Skeletal muscle satellite cell (primary cell): ENCODE results near the gene PTP4A1.
A peak's percentile ranks its signal among the peaks of the same experiment; 100 is the strongest.

ENCODE experiments used
- H3K27me3 ChIP-seq: 2 replicates; pipeline ENCODE4 v1.7.0; 2013; ENCODE audit warnings: low read length; ENCODE audit not compliant: control insufficient read depth, insufficient read depth
- H3K36me3 ChIP-seq: 2 replicates; pipeline ENCODE4 v1.7.0; 2013; ENCODE audit warnings: mild to moderate bottlenecking, control low read depth, low read length; ENCODE audit not compliant: insufficient read depth
- H3K4me1 ChIP-seq: 2 replicates; pipeline ENCODE4 v1.7.0; 2013; ENCODE audit warnings: low read length; ENCODE audit not compliant: control insufficient read depth, insufficient read depth
- H3K4me2 ChIP-seq: 2 replicates; pipeline ENCODE4 v1.7.0; 2013; ENCODE audit warnings: mild to moderate bottlenecking, low read length
- H3K4me3 ChIP-seq: 2 replicates; pipeline ENCODE4 v1.7.0; 2013; ENCODE audit warnings: low read length
- H3K9ac ChIP-seq: 2 replicates; pipeline ENCODE4 v1.7.0; 2013; ENCODE audit warnings: mild to moderate bottlenecking, low read depth, low read length, moderate library complexity
- H3K9me3 ChIP-seq: replicated peaks from 2 replicates; pipeline ENCODE4 v1.7.0; 2013; ENCODE audit warnings: mild to moderate bottlenecking, control low read depth, low read length

Gene PTP4A1

DNA sequence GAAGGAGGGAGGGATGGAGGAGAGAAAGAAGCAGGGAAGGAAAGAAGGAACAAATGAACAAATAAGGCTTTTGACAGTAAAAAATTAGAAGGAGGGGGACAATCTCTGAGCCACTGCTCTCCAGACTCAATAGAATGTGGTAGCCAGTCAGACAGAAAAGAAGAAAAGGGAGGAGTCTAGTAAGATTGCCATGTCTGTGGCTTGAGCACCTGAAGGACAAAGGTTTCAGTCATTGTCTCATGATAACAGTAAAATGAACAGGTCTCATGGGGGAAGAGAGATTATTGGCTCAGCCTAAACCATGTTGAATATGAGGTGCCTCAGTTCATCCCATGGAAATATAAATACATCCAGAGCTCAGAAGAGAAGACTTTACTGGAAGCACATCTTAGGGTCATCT is 14.0 kb upstream of the PTP4A1 start:
- H3K4me1 ChIP-seq, result no peaks in the 10 kb centered on the region
- H3K4me3 ChIP-seq, result no peak overlapping the region
- no peaks in the 10 kb centered on the region for H3K36me3 ChIP-seq
- peaks cover 8% of the 10 kb centered on the region for H3K27me3 ChIP-seq
- no peak overlapping the region for H3K9ac ChIP-seq
- no peak overlapping the region for H3K4me2 ChIP-seq
- no peaks in the 10 kb centered on the region for H3K9me3 ChIP-seq

- H3K9me3 ChIP-seq, result no peaks in the 10 kb centered on the region
- no peak overlapping the region for H3K4me3 ChIP-seq
- H3K27me3 ChIP-seq, result peaks cover 8% of the 10 kb centered on the region
- no peaks in the 10 kb centered on the region for H3K36me3 ChIP-seq
- H3K4me1 ChIP-seq, result no peaks in the 10 kb centered on the region
- H3K9ac ChIP-seq, result no peak overlapping the region
- H3K4me2 ChIP-seq, result no peak overlapping the region
These were observed 11.4 kb upstream of the PTP4A1 start for GRCh38 chr6:63560801-63561287.

DNA sequence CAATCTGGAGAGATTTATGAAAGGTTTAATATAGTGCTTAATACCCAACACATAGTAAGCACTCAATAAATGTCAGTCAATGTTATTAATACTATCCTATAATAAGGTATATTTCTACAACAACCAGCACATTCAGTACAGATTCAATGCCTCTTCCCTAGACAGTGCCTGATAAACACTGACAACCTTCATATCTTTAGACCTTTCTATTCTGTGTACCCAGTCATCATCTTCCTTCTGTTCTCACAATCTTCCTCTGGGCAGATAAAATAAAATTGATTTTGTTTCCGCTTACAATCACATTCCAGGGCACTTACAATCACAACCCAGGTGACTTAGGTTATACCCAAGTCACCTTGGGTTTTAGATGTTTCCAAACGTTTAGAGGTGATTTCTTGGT is 11.0 kb upstream of the PTP4A1 start:
- H3K4me3 ChIP-seq, result no peak overlapping the region
- no peak overlapping the region for H3K9ac ChIP-seq

DNA sequence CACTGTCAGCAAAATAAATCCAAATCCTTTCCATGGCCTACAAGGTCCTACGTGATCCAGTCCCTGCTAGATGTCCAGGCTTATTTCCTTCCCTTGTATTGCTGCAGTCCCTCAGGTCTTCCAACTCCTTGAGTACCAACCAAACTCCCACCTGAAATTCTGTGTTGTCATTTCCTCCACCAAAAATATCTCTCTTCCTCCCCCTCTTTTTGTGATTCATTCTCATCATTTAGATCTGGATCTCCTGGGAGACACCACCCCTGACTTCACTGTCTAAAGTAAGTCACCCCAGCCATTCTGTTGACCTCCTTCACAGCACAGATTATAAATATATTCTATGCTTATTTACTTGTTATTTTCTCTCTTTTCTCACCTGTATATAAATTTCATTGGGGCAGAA is 9.0 kb upstream of the PTP4A1 start:
- Histone ChIP-seq H3K4me1 (no peaks in the 10 kb centered on the region), H3K9me3 (no peaks in the 10 kb centered on the region), H3K4me3 (no peak overlapping the region), H3K9ac (no peak overlapping the region), H3K4me2 (no peak overlapping the region), H3K36me3 (no peaks in the 10 kb centered on the region), H3K27me3 (peaks cover 7% of the 10 kb centered on the region)

More for the DNA sequence above, 11.0 kb upstream of the PTP4A1 start:
- H3K27me3 ChIP-seq, result peaks cover 8% of the 10 kb centered on the region
- no peak overlapping the region for H3K4me2 ChIP-seq
- H3K9me3 ChIP-seq, result no peaks in the 10 kb centered on the region
- H3K4me1 ChIP-seq, result no peaks in the 10 kb centered on the region
- no peaks in the 10 kb centered on the region for H3K36me3 ChIP-seq

GRCh38 chr6:63565058-63565726 is 7.1 kb upstream of the PTP4A1 start:
- Histone ChIP-seq H3K36me3 (no peaks in the 10 kb centered on the region), H3K4me1 (no peaks in the 10 kb centered on the region), H3K4me2 (no peak overlapping the region), H3K27me3 (no peaks in the 10 kb centered on the region), H3K9ac (no peak overlapping the region), H3K4me3 (no peak overlapping the region), H3K9me3 (no peaks in the 10 kb centered on the region)

- H3K4me2 ChIP-seq, result no peak overlapping the region
- H3K4me3 ChIP-seq, result no peak overlapping the region
- no peaks in the 10 kb centered on the region for H3K4me1 ChIP-seq
- H3K9ac ChIP-seq, result no peak overlapping the region
- no peaks in the 10 kb centered on the region for H3K27me3 ChIP-seq
- no peaks in the 10 kb centered on the region for H3K36me3 ChIP-seq
- no peaks in the 10 kb centered on the region for H3K9me3 ChIP-seq
These were observed 6.3 kb upstream of the PTP4A1 start for GRCh38 chr6:63565727-63566596.

- Histone ChIP-seq H3K4me3 (no peak overlapping the region), H3K9ac (no peak overlapping the region), H3K27me3 (no peaks in the 10 kb centered on the region), H3K4me2 (no peak overlapping the region), H3K9me3 (no peaks in the 10 kb centered on the region), H3K36me3 (peaks cover 2% of the 10 kb centered on the region), H3K4me1 (peaks cover 8% of the 10 kb centered on the region)
These were observed 4.3 kb upstream of the PTP4A1 start for GRCh38 chr6:63567966-63568365.

DNA sequence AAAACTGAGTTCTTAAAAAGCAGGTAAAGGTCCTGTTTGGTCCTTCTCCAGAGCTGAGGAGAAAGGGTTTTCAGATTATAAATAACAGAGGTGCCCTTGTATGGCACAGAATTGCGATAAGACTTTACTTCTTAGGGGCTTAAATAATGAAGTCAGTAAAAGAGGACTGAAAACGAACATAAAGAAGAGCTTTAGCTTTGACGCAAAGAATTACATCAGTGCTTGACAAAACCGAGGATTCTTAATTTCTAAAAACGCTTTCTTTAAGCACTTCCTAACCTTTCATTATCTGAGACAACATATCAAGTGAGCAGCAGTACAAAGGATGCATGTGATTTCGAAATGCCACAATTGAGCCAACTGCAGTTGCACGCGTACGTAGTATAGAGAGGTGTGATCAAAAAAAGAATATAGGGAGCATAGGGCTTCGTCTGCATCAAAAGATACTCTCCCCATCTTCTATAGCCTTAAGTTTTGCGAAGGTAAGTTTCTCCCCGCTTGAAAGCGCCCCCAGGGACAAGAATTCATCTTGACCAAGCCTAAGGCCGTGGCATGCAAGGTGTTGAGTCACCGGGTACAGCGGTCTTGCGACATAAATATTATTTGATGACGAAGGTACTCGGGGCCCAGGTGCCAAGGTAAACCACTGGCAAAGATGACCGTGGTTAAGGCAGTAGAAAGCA is 778 bp upstream of the PTP4A1 start:
- no peaks in the 10 kb centered on the region for H3K9me3 ChIP-seq
- H3K4me1 ChIP-seq, result peaks cover 13% of the 10 kb centered on the region
- H3K36me3 ChIP-seq, result peaks cover 7% of the 10 kb centered on the region
- H3K4me2 ChIP-seq, result peak overlapping the region; percentile 84
- no peaks in the 10 kb centered on the region for H3K27me3 ChIP-seq
- H3K9ac ChIP-seq, result peak overlapping the region; percentile 84
- peak overlapping the region; percentile 75 for H3K4me3 ChIP-seq

GRCh38 chr6:63572747-63573075 is 431 bp downstream of the PTP4A1 start:
- Histone ChIP-seq H3K9ac (peak overlapping the region; percentile 98), H3K36me3 (peaks cover 17% of the 10 kb centered on the region), H3K4me1 (peaks cover 14% of the 10 kb centered on the region), H3K9me3 (no peaks in the 10 kb centered on the region), H3K4me2 (peak overlapping the region; percentile 80), H3K27me3 (no peaks in the 10 kb centered on the region), H3K4me3 (peak overlapping the region; percentile 93)

- Histone ChIP-seq H3K4me3 (peak overlapping the region; percentile 93), H3K4me1 (peaks cover 14% of the 10 kb centered on the region), H3K36me3 (peaks cover 22% of the 10 kb centered on the region), H3K27me3 (no peaks in the 10 kb centered on the region), H3K9ac (peak overlapping the region; percentile 98), H3K4me2 (peak overlapping the region; percentile 80), H3K9me3 (no peaks in the 10 kb centered on the region)
These were observed 1.0 kb downstream of the PTP4A1 start for GRCh38 chr6:63573076-63573898.
